ENCODE data around the gene MBD3.

Gene MBD3

GRCh38 chr19:1608359-1609102 lies 15.9 kb upstream of the MBD3 start:
- no peak for TF ChIP-seq MAX (IDR thresholded peaks at IDR 0.05; ENCODE audit: low read depth, low read length)
- TF ChIP-seq MYC (IDR thresholded peaks at IDR 0.05; ENCODE audit: low read depth, low read length), result no peak
- TF ChIP-seq, protein P1, sequence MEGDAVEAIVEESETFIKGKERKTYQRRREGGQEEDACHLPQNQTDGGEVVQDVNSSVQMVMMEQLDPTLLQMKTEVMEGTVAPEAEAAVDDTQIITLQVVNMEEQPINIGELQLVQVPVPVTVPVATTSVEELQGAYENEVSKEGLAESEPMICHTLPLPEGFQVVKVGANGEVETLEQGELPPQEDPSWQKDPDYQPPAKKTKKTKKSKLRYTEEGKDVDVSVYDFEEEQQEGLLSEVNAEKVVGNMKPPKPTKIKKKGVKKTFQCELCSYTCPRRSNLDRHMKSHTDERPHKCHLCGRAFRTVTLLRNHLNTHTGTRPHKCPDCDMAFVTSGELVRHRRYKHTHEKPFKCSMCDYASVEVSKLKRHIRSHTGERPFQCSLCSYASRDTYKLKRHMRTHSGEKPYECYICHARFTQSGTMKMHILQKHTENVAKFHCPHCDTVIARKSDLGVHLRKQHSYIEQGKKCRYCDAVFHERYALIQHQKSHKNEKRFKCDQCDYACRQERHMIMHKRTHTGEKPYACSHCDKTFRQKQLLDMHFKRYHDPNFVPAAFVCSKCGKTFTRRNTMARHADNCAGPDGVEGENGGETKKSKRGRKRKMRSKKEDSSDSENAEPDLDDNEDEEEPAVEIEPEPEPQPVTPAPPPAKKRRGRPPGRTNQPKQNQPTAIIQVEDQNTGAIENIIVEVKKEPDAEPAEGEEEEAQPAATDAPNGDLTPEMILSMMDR (IDR thresholded peaks at IDR 0.05; ENCODE audit: low read depth, low read length), result no peak
- no peak for TF ChIP-seq POLR2A (IDR thresholded peaks at IDR 0.05; ENCODE audit: extremely low read depth, insufficient read length)
- H3K4me3 ChIP-seq (ENCODE audit: low read depth, low read length), result no peak overlapping the region
- DNase-seq (ENCODE audit: low read depth), result no peak

GRCh38 chr19:1606138-1606651 lies 13.5 kb upstream of the MBD3 start:
- no peak for DNase-seq (ENCODE audit: low read depth)
- peak overlapping the region; percentile 85 for H3K4me3 ChIP-seq (ENCODE audit: low read depth, low read length)
- TF ChIP-seq, protein P1 (IDR thresholded peaks at IDR 0.05; ENCODE audit: low read depth, low read length), result no peak
- TF ChIP-seq MYC (IDR thresholded peaks at IDR 0.05; ENCODE audit: low read depth, low read length) (no peak), MAX (IDR thresholded peaks at IDR 0.05; ENCODE audit: low read depth, low read length) (no peak), POLR2A (IDR thresholded peaks at IDR 0.05; ENCODE audit: extremely low read depth, insufficient read length) (no peak)

DNA sequence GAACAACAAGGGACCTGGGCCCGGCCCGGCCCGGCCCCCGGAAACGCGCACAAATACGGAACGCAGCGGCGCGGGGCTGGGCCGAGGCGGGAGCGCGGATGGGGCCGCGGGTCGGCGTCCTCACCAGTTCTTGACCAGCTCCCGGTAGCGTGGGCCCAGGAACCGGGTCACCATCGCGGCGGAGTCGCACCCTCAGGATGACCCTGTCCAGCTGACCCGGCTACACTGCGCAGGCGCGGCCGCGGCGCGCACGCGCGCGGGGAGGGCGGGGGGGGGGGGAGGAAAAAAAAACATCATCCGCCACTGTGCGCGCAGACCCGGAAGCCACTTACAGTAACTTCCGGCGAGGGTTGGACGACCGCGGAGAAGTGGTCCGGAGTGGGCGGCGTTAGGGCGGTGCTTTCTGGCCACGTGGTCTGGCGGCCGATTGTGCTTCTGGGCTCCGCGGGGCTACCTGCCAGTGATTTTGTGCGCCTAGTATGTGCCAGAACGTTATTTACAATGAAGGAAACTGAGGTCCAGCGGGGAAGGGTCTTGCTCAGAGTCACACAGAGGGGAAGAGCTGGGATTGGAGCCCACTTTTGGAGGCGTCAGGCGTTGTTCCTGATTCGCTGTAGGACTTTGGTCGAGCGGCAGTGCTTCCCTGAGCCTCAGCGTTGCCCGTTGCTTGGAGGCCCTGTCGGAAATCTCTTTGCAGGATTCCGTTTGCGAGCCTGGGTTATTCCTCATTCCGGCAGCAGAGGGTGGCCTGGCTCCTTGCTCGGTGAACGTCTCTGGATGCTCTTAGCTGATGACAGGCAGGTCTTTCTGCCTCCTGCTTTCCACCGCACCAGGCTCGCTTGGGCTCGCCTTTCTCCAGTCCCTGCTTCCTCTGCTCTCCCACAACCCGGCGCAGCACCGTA lies 12.8 kb upstream of the MBD3 start, which contains the start of gene UQCR11:
Gene UQCR11, minus strand, starts transcription at position 227 of the 902 bp plus-strand sequence. Its CDS starts 53 bp downstream, at position 174.
- TF ChIP-seq POLR2A (IDR thresholded peaks at IDR 0.05; ENCODE audit: extremely low read depth, insufficient read length) (peak; percentile 20), MAX (IDR thresholded peaks at IDR 0.05; ENCODE audit: low read depth, low read length) (peak; percentile 97), MYC (IDR thresholded peaks at IDR 0.05; ENCODE audit: low read depth, low read length) (peak; percentile 49)
- TF ChIP-seq, protein P1 (IDR thresholded peaks at IDR 0.05; ENCODE audit: low read depth, low read length), result peak; percentile 16

GRCh38 chr19:1602091-1602707 lies 9.5 kb upstream of the MBD3 start:
- TF ChIP-seq POLR2A (IDR thresholded peaks at IDR 0.05; ENCODE audit: extremely low read depth, insufficient read length), result no peak
- TF ChIP-seq, protein P1 (IDR thresholded peaks at IDR 0.05; ENCODE audit: low read depth, low read length), result no peak
- TF ChIP-seq MAX (IDR thresholded peaks at IDR 0.05; ENCODE audit: low read depth, low read length), result no peak
- no peak for TF ChIP-seq MYC (IDR thresholded peaks at IDR 0.05; ENCODE audit: low read depth, low read length)
- DNase-seq (ENCODE audit: low read depth), result no peak
- H3K4me3 ChIP-seq (ENCODE audit: low read depth, low read length), result no peak overlapping the region

More for the DNA sequence above, 12.8 kb upstream of the MBD3 start, which contains the start of gene UQCR11:
- peak; percentile 93 for DNase-seq (ENCODE audit: low read depth)
- H3K4me3 ChIP-seq (ENCODE audit: low read depth, low read length), result peak within 1 kb of the TSS; percentile 85

DNA sequence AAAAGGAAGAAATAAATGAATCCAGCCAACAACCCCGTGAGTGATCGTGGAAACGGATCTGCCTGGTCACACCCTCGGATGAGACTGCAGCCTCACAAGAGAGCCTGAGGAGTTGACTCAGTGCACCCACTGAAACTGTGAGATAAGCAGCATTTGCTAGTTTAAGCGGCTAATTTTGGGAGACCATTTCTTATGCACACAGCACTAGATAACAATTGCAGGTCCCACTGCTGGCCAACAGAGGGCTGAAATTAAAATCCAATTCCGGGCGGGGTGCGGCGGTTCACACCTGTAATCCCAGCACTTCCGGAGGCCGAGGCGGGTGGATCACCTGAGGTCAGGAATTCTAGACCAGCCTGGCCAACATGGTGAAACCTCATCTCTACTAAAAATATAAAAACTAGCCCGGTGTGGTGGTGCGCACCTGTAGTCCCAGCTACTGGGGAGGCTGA lies 9.0 kb upstream of the MBD3 start:
- H3K4me3 ChIP-seq (ENCODE audit: low read depth, low read length), result no peak overlapping the region
- no peak for TF ChIP-seq POLR2A (IDR thresholded peaks at IDR 0.05; ENCODE audit: extremely low read depth, insufficient read length)
- TF ChIP-seq, protein P1 (IDR thresholded peaks at IDR 0.05; ENCODE audit: low read depth, low read length), result no peak
- no peak for TF ChIP-seq MYC (IDR thresholded peaks at IDR 0.05; ENCODE audit: low read depth, low read length)
- TF ChIP-seq MAX (IDR thresholded peaks at IDR 0.05; ENCODE audit: low read depth, low read length), result no peak
- no peak for DNase-seq (ENCODE audit: low read depth)

Data from NB4 (cell line).